HG03342 (cell line): ENCODE data around the gene HHIPL1.
A peak's percentile ranks its signal among the peaks of the same experiment; 100 is the strongest.

Source experiments
- ATAC-seq: cut with Tn5 transposase; IDR thresholded peaks from one replicate; pipeline ENCODE4 v1.9.1; 2021; ENCODE audit warnings: mild to moderate bottlenecking, moderate library complexity; ENCODE audit not compliant: unreplicated experiment

The HHIPL1 gene

GRCh38 chr14:99609245-99610170 lies 35.4 kb upstream of the HHIPL1 start:
- no peak for ATAC-seq

GRCh38 chr14:99611646-99612045 lies 33.3 kb upstream of the HHIPL1 start:
- no peak for ATAC-seq

- ATAC-seq: no peak
Measured at GRCh38 chr14:99612071-99612737, 32.7 kb upstream of the HHIPL1 start.

- no peak for ATAC-seq
Measured at GRCh38 chr14:99612738-99613330, 32.1 kb upstream of the HHIPL1 start.

- no peak for ATAC-seq
Measured at GRCh38 chr14:99615497-99616157, 29.3 kb upstream of the HHIPL1 start.

- ATAC-seq: no peak
Measured at GRCh38 chr14:99616832-99617800, 27.8 kb upstream of the HHIPL1 start.

GRCh38 chr14:99619835-99620834 lies 24.8 kb upstream of the HHIPL1 start:
- ATAC-seq: no peak

GRCh38 chr14:99621948-99622347 lies 23.0 kb upstream of the HHIPL1 start:
- ATAC-seq: no peak

- ATAC-seq: no peak
Measured at GRCh38 chr14:99624024-99624423, 20.9 kb upstream of the HHIPL1 start.

GRCh38 chr14:99624971-99625370 lies 20.0 kb upstream of the HHIPL1 start:
- no peak for ATAC-seq

GRCh38 chr14:99625476-99625875 lies 19.5 kb upstream of the HHIPL1 start:
- ATAC-seq: no peak

- ATAC-seq: no peak
Measured at GRCh38 chr14:99626041-99626648, 18.8 kb upstream of the HHIPL1 start.

- no peak for ATAC-seq
Measured at GRCh38 chr14:99627100-99627499, 17.8 kb upstream of the HHIPL1 start.

GRCh38 chr14:99627510-99628381 lies 17.2 kb upstream of the HHIPL1 start:
- ATAC-seq: no peak

- peak; percentile 58 for ATAC-seq
Measured at GRCh38 chr14:99628887-99629618, 15.9 kb upstream of the HHIPL1 start.

- ATAC-seq: no peak
Measured at GRCh38 chr14:99630202-99630601, 14.7 kb upstream of the HHIPL1 start.
